Ishikawa (cell line): ENCODE measurements around the gene CRABP1.

Experiments used
- CEBPB ChIP-seq: IDR thresholded peaks from 2 replicates; pipeline ENCODE4 v1.6.1; 2012
- EP300 ChIP-seq: IDR thresholded peaks from 2 replicates; pipeline ENCODE4 v1.6.1; 2012; ENCODE audit warnings: borderline replicate concordance
- NFIC ChIP-seq: IDR thresholded peaks from 2 replicates; pipeline ENCODE4 v1.6.1; 2012
- RAD21 ChIP-seq: IDR thresholded peaks from 2 replicates; pipeline ENCODE4 v1.6.1; 2012; ENCODE audit warnings: low read depth
- TAF1 ChIP-seq: IDR thresholded peaks from 2 replicates; pipeline ENCODE4 v1.6.1; 2012; ENCODE audit warnings: low read depth, mild to moderate bottlenecking
- TCF12 ChIP-seq: IDR thresholded peaks from 2 replicates; pipeline ENCODE4 v1.6.1; 2012; ENCODE audit warnings: low read depth
- TEAD4 ChIP-seq: IDR thresholded peaks from 2 replicates; pipeline ENCODE4 v1.6.1; 2012
- YY1 ChIP-seq: IDR thresholded peaks from 2 replicates; pipeline ENCODE4 v1.6.1; 2012; ENCODE audit warnings: low read depth
- ZBTB7A ChIP-seq: IDR thresholded peaks from 2 replicates; pipeline ENCODE4 v1.6.1; 2012; ENCODE audit warnings: low read depth
- TF ChIP-seq, protein P1 (sequence below): IDR thresholded peaks from 2 replicates; pipeline ENCODE4 v1.6.1; 2012; ENCODE audit warnings: low read depth, mild to moderate bottlenecking
- TF ChIP-seq, protein P2 (sequence below): IDR thresholded peaks from 2 replicates; pipeline ENCODE4 v1.6.1; 2012

DNA sequence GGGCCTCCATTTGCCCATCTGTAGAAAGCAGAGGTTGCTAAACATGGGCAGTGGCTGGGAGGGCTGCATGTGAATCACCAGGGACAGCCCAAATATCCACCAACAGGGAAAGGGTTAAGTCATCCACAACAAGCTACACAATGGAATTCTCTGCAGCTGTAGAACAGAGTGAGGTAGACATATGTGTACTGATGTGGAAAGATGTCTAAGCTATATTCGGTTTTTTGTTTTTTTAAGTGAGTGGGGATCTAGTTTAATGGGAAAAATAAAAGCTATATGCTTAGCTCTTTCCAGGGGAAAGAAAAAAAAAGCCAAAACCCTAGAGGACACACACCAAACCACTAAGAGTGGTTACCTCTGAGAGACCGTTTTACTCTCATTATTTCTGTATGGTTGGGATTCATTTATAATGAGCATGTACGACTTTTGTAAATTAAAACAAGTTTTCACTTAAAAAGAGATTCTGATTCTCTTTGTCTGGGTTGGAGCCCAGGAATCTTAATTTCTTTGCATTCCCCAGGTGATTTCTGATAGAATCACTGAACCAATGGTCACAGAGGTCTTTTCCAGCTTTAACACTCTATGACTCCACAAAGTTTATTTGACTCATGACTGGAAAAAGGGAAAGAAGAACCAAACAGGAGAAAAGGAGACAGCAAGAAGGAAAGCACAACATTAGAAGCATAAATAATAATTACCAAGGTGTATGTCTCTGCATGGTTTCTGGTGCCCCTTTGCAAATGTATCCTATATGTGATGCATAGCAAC, 19.1 kb downstream of the CRABP1 start:
- TF ChIP-seq TCF12 (no peak), NFIC (no peak), TAF1 (no peak), CEBPB (no peak), ZBTB7A (no peak), TEAD4 (no peak), YY1 (no peak), EP300 (no peak), RAD21 (no peak)
- TF ChIP-seq, protein P1, sequence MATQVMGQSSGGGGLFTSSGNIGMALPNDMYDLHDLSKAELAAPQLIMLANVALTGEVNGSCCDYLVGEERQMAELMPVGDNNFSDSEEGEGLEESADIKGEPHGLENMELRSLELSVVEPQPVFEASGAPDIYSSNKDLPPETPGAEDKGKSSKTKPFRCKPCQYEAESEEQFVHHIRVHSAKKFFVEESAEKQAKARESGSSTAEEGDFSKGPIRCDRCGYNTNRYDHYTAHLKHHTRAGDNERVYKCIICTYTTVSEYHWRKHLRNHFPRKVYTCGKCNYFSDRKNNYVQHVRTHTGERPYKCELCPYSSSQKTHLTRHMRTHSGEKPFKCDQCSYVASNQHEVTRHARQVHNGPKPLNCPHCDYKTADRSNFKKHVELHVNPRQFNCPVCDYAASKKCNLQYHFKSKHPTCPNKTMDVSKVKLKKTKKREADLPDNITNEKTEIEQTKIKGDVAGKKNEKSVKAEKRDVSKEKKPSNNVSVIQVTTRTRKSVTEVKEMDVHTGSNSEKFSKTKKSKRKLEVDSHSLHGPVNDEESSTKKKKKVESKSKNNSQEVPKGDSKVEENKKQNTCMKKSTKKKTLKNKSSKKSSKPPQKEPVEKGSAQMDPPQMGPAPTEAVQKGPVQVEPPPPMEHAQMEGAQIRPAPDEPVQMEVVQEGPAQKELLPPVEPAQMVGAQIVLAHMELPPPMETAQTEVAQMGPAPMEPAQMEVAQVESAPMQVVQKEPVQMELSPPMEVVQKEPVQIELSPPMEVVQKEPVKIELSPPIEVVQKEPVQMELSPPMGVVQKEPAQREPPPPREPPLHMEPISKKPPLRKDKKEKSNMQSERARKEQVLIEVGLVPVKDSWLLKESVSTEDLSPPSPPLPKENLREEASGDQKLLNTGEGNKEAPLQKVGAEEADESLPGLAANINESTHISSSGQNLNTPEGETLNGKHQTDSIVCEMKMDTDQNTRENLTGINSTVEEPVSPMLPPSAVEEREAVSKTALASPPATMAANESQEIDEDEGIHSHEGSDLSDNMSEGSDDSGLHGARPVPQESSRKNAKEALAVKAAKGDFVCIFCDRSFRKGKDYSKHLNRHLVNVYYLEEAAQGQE, result no peak
- TF ChIP-seq, protein P2, sequence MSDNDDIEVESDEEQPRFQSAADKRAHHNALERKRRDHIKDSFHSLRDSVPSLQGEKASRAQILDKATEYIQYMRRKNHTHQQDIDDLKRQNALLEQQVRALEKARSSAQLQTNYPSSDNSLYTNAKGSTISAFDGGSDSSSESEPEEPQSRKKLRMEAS, result no peak
